ENCODE measurements around the gene ARHGAP28.
"Not testable (repeated sequence)": the region's sequence is repeated elsewhere in the genome, so short reads cannot be mapped to it uniquely, and the experiment has no call there.

ARHGAP28 gene

DNA sequence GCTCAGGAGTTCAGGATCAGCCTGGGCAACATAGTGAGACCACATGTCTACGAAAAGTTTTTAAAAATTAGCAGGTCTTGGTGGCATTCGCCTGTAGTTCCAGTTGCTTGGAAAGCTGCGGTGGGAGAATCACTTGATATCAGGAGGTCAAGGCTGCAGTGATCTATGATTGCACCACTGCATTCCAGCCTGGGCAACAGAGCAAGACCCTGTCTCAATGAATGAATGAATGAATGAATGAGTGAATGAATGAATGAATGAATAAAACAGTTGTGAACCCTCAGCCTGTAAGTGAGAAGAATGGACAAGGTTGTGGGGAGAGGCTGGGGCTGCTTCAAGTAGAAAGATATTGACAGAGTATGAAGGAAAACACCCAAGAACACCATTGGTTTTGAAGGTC is 48.0 kb downstream of the ARHGAP28 start:
- no peak for DNase-seq

DNA sequence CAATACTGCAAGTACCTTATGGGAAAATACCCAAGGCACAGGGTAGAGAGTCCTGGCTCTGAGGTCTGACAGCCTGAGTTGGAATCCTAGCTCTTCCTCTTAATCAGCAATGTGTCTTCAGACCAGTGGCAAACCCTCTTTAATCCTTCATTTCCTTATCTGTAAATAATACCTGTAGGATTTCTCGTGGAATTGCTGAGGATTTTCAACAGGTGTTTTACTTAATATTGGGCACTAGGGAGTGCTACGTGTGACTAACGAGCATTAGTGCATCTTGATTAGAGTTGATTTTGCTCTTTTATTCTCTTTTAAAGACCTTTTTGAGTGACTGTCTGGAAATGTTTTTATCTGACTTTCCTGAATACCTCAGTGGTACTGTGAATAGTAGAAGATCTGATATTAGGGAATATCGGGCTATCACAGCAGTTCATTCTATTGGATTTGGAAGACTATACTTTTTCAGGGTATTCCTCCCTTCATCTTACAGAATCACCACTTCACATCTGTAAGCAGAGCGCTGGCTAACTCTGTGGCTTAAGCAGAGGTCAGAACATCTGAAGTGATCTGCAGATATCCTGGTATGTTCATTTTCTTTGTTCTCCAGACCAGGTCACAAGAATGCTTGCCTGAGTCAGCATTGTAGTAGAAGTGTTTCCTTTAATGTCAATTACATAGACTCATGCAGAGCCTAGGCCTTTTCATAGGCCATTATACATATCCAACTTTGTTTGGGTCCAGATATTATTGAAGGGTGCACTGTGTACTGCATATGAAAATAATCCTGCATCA is 49.1 kb downstream of the ARHGAP28 start:
- peak; percentile 67 for DNase-seq

DNA sequence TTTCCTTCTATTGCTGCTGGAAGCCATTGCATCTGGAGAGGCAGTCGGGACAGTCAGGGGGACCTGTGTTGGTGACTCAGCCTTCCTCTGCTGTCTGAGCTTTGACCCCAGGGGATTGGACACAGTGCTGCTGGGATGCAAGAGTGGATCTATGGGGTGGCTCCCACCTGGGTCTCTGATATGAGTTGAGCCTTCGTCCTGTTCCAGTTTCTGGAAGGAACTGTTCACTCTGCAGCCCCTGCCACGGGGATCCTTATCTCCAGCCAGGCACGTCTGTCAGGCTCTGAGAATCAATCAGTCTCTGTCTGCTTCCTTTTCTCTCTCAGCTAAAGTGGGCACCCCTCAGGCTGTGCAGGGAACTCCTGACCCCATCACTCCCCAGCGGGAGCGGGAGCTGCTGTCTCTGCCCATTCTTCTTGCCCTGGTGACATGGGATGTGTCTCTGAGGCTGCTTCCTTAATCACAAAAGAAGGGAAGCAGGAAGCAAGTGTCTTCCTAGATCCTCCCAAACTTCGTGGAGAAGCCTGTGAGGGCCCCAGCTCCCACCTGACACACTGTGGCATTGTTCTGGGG is 51.7 kb downstream of the ARHGAP28 start:
- peak; percentile 96 for DNase-seq

DNA sequence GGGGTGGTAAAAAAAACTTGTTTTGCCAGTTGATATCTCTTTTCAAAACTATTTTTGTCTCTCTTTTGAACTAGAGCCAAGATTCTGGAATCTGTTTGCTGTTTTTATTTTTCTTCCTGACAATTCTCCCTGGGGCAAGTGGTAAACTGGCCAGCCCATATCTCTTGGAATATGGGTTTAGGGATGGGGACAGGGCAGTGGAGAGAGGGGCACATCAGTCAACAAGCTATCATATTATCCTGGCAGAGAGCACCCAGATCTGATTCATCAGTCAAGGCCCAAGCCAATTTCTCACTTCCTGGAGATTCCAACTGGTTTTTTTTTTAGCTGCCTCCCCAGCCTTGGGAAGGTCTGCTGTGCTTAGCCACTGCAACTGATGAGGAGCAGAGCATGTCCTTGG is 52.3 kb downstream of the ARHGAP28 start:
- no peak for DNase-seq

DNA sequence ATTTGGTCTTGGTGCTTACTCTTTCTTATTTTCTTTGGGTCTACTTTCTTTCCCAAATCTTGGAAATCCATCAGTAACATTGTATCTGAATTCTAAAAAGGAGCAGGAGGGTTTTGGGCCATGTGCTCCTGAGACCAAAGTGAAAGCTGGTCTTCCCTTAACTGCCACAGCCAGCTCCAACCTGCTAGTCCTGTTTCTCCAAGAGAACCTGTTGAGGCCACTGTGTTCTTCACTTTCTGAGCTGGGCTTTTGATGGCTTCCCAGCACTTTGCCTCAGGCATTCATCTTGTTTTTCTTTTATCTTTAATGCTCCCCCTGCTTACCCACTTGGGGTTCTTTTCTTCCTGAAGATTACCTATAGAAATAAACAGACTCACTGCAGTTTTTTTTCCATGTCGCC is 53.3 kb downstream of the ARHGAP28 start:
- DNase-seq, result peak; percentile 80

DNA sequence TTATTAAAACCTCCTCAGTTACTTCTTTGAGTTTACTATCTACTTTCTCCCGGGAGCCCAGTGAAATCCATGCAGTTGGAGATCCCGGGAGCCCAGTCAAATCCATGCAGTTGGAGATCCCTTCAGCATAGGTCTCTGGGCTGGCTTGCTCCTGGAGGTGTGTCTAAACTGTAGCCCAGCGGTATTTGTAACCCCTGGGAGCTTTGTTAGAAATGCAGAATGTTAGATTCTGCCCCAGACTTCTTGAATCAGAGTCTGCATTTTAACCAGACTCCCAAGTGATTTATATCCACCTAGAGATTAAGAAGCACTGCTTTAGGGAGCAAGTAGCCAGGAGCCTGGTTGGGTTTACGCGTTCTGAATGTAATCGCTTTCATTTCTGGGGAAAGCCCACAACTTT is 54.5 kb downstream of the ARHGAP28 start:
- DNase-seq, result no peak

DNA sequence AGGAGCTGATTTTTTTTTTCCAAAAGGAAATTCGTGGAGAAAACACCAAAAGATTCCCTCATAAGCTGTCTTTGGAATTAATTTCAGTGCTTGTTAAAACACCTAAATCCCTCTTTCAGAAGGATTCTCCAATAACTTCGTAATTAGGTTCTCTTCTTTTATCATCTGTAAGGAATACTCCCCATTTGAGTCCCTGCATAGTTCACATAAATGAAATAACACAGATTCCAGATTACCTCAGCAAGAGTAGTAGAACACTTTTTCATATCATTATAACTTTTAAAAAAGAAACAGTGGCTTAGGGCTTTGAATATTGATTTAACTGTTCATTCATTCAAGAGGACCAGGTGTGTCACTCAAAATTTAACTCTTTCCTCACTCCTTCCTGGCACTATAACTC is 55.5 kb downstream of the ARHGAP28 start:
- no peak for DNase-seq

DNA sequence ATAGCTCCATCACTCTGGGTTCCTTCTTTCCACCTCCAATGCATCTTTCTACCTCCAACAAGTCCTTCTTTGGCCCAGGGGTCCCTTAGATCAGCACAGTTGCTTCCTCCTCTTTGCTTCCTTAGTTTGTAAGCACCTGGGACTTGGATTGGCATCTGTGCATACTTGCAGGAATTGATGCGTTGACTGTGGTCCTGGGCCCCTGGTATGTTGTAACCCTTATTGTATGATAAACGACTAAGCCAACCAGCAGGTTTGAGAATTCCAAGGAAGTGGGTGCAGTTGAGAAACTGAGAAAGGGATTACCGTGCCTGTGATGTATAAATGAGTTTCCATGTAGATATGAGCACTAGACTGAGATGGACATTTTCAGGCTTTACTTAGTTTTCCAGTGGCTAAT is 55.9 kb downstream of the ARHGAP28 start:
- no peak for DNase-seq

DNA sequence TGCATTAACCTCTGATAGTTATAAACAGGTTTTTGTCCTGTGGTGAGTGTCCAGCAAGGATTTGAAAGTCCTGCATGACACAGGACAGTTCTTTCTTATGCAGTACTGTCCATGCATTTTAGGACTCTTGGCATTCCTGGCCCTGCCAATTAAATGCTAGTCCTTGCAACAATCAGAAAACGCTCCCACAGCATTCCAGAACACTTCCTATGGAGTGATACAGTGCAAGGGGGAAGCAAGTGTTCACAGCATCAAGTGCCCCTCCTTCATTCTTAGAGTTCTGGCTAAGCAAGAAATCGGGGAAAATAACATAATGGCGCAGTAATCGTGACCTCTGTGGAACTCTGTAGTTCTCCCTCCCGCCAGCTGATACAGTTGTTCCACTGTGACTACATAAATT is 62.9 kb downstream of the ARHGAP28 start:
- no peak for DNase-seq

DNA sequence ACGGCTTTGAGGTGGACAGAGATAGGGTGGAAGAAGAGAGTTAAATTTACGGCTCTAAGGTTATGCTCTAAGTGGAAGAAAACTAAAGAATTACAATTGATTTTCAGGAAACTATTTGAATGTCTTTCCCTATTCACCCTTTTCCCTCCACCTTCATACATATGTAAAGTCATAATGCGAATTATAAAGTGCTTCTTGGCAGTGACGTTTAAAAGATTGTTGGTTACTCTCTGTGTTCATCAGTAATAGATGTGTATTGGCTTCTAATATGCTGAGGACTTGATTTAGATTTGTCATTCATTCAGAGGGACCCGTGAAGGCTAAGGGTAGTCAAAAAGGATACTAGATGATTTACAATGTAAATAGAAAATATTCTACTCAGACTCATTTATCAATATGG is 63.9 kb downstream of the ARHGAP28 start:
- no peak for DNase-seq

DNA sequence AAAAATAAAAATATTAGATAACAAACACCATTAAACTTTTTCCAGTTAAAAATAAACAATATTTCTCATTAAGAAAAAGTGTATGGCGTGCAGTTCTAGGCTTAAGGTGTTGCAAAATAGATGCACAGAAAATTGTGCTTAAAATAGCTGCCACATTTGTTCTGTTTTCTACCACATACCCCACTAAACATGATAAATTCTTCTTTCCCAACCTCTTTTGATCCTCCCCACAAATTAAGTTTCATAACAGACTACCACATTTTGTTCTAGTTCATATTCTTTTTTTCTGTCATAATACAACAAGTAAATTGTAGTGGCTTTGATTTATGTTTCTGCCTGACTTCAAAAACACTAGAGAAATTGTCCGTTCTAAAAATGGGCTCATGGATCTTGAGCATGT is 64.5 kb downstream of the ARHGAP28 start:
- no peak for DNase-seq

DNA sequence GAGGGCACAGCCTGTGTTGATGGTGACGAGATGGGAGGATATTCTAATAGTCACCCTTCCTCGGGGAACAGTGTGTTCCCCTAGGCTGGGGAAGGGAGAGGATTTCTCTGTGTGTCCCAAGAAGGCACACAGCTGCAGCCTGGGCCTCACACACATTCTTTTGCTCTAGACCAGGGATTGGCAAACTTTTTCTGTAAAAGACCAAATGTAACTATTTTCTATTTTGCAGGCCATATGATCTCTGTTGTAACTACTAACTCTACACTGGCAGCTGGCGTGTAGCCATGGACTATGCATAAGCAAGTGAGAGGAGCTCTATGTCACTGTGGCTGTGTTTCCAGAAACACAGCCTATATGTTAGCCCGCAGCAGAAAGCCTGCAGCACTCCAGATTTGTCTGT is 65.8 kb downstream of the ARHGAP28 start:
- no peak for DNase-seq

DNA sequence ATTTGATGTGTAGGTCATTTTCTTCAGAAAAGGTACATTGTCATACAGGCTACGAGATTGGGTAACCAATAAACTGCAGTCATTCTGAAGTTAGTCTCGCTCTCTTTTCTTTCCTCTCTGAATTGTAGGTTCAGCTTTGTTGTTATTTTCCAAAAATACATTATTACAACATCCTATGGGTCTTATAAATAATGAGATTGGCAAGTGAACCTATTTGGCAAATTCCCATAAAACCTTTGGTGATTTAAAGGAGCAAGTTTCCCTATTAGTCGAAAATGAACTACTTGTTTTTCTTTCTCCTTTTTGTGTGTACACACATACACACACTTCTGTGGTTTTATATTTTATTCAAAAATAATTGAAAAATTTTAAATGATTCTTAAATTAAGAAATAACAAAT is 67.0 kb downstream of the ARHGAP28 start:
- no peak for DNase-seq

DNA sequence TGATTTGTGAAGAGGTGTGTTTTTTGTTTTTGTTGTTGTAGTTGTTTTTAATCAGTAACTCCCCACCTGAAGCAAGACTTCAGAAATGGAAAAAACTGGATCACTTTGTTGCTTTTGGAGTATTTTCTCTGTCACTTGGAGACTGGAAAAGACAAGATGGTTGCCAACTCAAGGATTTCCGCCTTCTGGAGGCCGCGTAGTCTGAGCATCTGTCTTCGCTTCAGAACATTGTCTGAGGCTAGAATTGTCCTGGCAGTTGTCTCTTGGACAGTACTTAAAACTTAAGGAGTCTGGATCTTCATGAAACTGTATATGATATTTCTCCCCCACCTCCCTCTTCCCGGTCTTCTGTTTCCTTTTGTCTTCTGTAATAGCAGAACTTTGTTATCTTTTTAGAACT is 67.7 kb downstream of the ARHGAP28 start:
- DNase-seq, result no peak

DNA sequence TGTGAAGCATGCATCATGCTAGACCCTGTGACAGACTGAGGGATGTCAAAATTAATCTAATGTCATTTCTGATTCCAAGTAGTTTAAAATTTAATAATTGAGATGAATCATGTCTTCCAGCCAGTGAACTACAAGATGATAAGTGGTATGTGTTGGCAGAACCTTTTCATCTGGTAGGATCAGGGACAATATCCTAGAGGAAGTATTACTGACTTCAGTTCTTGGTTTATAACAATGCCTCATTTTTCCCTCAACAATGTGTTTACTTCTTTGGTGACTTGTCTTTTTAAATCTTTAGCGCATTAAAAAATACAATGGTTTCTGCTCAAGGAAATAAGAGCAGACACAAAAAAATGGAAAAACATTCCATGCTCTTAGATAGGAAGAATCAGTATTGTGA is 69.4 kb downstream of the ARHGAP28 start:
- DNase-seq, result no peak

DNA sequence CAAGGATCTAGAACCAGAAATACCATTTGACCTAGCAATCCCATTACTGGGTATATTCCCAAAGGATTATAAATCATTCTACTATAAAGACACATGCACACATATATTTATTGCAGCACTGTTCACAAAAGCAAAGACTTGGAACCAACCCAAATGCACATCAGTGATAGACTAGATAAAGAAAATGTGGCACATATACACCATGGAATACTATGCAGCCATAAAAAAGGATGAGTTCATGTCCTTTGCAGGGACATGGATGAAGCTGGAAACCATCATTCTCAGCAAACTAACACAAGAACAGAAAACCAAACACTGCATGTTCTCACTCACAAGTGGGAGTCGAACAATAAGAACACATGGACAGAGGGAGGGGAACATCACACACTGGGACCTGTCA is 70.8 kb downstream of the ARHGAP28 start:
- not testable (repeated sequence) for DNase-seq

DNA sequence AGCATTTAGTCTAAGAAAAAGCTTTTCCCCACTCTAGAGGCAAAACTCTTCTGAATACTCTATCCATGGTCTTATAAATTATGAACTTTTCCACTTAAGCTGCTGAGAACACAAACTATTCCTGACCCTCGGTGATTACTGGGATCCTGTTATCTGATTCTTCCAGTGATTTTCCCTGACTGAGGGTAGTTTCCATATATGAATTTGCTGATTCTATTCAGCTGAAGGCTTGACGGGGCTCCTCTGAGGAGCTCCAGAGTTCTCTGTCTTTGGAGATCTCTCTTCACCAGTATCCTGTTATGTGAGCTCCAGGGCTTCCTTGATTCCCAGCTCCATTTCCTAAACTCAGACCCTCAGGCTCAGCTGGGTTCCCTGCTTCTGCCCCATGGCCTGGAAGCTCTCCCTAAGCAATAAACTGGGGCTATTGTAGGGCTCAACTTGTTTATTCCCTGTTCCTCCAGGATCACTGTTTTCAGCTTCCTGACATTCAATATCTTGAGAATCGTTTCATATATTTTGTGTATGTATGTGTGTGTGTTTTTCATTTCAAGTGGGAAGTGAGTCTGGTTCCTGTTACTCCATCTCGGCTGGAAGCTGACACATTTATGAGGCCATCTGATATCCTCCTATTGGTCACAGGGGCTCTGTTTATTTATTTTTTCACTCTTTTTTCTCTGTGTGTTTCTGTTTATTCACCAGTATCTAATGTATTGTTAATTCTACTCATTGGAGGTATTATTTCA is 78.2 kb downstream of the ARHGAP28 start:
- DNase-seq, result no peak

DNA sequence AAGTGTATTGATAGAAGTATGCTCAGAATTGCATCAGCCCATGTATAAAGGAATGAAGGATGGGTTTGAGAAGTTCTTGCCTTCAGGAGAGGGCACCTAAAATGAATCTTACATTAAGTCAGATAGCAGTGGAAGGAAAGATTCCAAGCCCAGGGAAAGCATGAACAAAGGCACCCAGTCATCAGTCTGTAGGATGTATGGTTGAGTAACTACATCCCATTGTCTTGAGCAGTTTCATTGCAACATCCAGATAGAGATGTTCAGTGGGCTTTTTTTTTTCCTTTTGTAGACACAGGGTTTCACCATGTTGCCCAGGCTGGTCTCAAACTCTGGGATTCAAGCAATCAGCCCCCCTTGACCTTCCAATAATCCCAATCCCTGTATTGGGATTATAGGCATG is 80.7 kb downstream of the ARHGAP28 start:
- DNase-seq, result no peak

DNA sequence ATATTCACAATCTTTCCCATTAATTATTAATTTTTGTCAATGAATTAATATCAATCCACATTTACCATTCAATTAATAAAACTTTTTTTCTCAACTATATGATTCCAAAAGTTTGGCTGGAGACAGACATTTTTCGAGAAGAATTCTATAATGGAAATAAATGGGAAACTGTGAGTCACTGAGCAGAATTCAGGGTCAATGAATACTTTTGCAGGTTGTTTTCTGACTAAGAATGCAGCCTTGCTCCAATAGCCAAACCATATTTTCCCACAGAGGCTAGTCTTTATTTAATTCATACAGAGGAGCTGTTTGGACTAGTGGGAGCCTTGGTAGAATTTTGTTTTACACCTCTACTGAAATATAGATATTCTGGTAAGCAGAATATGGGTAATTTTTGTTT is 82.3 kb downstream of the ARHGAP28 start:
- no peak for DNase-seq

DNA sequence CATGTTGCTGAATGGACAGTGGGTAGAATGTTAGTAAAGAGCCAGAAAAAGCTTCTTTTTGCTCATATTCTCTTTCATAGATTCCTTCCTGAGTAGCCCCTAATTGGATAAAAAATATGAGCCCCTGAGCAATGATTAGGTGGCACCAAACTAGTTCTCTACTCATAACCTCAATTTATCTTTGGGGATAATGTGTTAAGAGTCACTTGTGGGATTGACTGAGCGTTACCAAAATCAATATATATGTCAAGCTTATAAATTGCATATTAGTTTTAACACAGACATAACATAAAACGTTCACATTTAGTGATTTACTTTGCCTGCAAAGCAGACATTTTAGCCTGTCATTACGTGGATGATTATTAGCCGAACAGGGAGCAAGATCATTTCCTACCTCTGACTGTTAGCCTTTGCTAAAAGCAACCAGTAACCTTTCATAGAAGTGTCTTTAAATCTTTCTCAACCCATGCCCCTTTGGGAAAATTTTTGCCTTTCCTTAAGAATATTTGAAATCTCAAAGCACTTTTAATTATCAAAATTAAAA is 85.4 kb downstream of the ARHGAP28 start:
- no peak for DNase-seq

DNA sequence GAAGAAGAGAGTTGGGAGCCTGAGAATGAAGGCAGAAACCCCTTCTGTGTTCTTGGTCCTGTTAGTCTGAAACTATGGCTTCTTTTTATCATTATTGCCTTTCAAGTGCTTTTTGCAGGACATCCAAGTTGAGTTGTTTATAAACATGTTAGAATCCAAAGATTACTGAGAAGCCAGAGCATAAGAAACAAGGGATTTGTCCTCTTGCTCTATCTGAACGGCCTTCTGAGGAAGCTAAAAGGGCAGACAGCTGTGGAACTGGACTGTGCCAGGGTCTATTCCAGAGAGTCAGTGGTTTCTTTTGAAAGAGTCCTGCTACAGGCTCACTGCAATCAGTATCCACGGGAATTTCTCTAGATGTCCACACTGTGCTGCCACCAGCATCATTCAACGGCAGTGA is 86.6 kb downstream of the ARHGAP28 start:
- no peak for DNase-seq

DNA sequence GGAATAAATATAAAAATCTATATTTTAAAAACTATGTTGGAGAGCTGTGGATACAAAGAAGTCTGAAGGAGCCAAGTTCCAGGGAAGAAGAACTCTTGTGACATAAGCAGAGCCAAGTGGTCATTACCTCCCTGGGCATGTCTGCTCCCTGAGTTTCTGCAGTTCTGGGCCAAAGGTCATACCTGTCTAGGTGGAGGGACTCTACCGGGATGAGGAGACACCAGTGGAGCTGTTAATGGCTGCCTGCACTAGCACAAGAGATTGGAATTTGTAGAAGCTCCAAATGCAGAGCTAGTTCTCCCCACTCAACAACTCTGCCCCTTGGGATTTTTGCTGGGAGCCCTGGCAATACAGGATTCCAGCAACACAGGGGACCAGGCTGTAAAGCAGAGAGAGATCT is 89.8 kb downstream of the ARHGAP28 start:
- peak; percentile 61 for DNase-seq

DNA sequence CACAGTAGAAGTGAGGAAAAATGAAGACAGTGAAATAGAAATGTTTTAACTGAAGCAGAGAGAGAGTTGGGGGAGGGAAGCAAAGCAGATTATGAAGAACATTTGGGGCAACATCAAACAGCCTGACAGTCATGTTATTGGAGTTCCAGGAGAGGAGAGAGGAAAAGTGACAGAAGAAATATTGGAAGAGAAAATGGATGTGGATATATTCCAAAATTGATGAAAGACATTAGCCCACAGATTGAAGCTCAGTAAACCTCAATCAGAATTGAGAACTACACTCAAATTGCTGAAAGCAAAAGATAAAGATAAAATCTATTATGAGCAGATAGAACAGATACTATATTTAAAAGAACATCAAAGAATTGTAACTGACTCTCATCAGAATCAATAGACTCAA is 90.8 kb downstream of the ARHGAP28 start:
- no peak for DNase-seq

DNA sequence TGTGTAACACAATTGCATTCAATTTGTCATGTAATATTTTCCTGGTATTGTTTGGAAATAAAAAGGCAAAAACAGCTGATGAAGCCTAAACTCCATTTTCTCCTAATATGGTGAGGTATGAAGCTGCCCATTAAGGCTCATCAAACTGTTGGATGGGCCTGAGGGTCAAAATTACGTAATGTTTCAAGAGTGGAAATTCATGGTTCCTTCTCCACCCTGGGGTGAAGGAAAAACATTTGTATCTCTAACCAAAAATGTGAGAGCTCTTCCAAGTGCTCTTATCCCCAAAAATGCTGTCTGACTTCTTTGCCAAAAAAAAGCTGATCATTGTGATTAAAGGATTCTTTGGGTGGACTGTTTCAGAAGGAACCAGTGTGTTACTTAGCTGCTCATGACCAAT is 91.8 kb downstream of the ARHGAP28 start:
- no peak for DNase-seq
